Right lobe of liver (tissue), 6 donors: ENCODE measurements around the gene CRYBG1. TPM values are rescaled to one million over a fixed set of nuclear protein-coding genes. Genes with fewer than 3 reads are reported as not detected.

ENCODE experiments used
- ATAC-seq, 4 donors: fragments of 200-7000 bp; cut with Tn5 transposase; one replicate each; pipeline ENCODE4 v1.9.1; 2020; ENCODE audit warnings: mild to moderate bottlenecking in 4 of 4, moderate library complexity in 4 of 4
- DNase-seq, 3 donors: peaks; one replicate each; pipeline ENCODE4 v3.0.0-alpha.2; 2020
- H3K27ac ChIP-seq, 3 donors: fragments of 200-600 bp; one replicate each; pipeline ENCODE4 v1.8.0; 2022
- H3K27me3 ChIP-seq, 2 donors: fragments of 200-600 bp; one replicate each; pipeline ENCODE4 v1.8.0; 2022
- H3K36me3 ChIP-seq, 4 donors: fragments of 200-600 bp; sonication (generic) in 1 of 4; one replicate each; pipeline versions ENCODE4 v1.5.1 to v1.8.0; 2017 to 2022; ENCODE audit warnings: control low read depth in 1 of 4
- H3K4me1 ChIP-seq, 4 donors: fragments of 200-600 bp; sonication (generic) in 1 of 4; one replicate each; pipeline versions ENCODE4 v1.5.1 to v1.8.0; 2017 to 2022; ENCODE audit warnings: control low read depth in 1 of 4
- H3K4me3 ChIP-seq, 3 donors: fragments of 200-600 bp; one replicate each; pipeline ENCODE4 v1.8.0; 2022
- H3K9me3 ChIP-seq, 4 donors: fragments of 200-600 bp; sonication (generic) in 1 of 4; one replicate each; pipeline versions ENCODE4 v1.5.1 to v1.8.0; 2017 to 2022; ENCODE audit warnings: control low read depth in 1 of 4
- CTCF ChIP-seq, 4 donors: fragments of 200-600 bp in 3 of 4; fragments of 450-650 bp in 1 of 4; IDR thresholded peaks; one replicate each; pipeline versions ENCODE4 v1.5.1 to v1.8.0; 2016 to 2022; ENCODE audit warnings: antibody characterized with exemption in 4 of 4, mild to moderate bottlenecking in 2 of 4
- POLR2A ChIP-seq: fragments of 450-650 bp; IDR thresholded peaks from one replicate; pipeline ENCODE4 v1.6.1; 2017; ENCODE audit warnings: antibody characterized with exemption, mild to moderate bottlenecking
- WGBS: methylation state at CpG from one replicate; pipeline ENCODE4 v1.1.6; 2018; ENCODE audit warnings: low coverage, low lambda C conversion rate; ENCODE audit not compliant: insufficient coverage; ENCODE audit errors: missing lambda C conversion rate; 5-methylcytosine and 5-hydroxymethylcytosine counted together
- intact Hi-C, 2 donors: fragments of 100-400 bp; cut with DNase I; formaldehyde crosslinking; loops; one replicate each; pipeline versions ENCODE4 v1.11.2 to v1.14.1; 2022
- total RNA-seq, 6 experiments: library from RNA; depleted of rRNA in 2 of 6; stranded (reverse); fragments of >200 nt in 2 of 6; fragmentation: NEBNext Ultra II Directional in 3 of 6; extraction: Animal tissue kit (Norgen Biotek cat#: 25700) in 3 of 6; gene quantifications; one replicate each; pipeline versions ENCODE4 v1.1.0 to v1.2.4, GENCODE V29; 2016 to 2023
- donor health status: DM: no; HTN: yes; CAD: no.
- donor health status: DM: no; HTN: no; CAD: no.
- donor health status: DM: no; HTN: no; CAD: no.
- donor health status: DM: no; HTN: yes; CAD: no.
- donor health status: DM: no; HTN: yes; CAD: no.

The CRYBG1 gene
- total RNA-seq, 6 experiments from 2014 or later = 6.8 to 10.9 (median 7.9) TPM

GRCh38 chr6:106527117-106527516 lies 166.6 kb downstream of the CRYBG1 start:
- Histone ChIP-seq H3K36me3 (peaks cover 0 to 7% (median 0%) of the 10 kb centered on the region in 4 donors), H3K4me3 (no peak overlapping the region), H3K27me3 (no peaks in the 10 kb centered on the region), H3K9me3 (no peaks in the 10 kb centered on the region), H3K27ac (no peak overlapping the region), H3K4me1 (peaks cover 0 to 6% (median 2%) of the 10 kb centered on the region in 4 donors)
- WGBS = 85% methylated on average over 2 of the region's 2 CpGs
- DNase-seq (no peak), ATAC-seq (no peak)
- no peak for TF ChIP-seq CTCF (IDR thresholded peaks at IDR 0.05)
- TF ChIP-seq POLR2A = no peak
- intact Hi-C loops = no loop called here

- WGBS = 67% methylated on average over 3 of the region's 3 CpGs
- H3K27ac ChIP-seq = no peak overlapping the region
- ATAC-seq (no peak), DNase-seq (no peak)
- H3K36me3 ChIP-seq = peaks cover 0 to 7% (median 0%) of the 10 kb centered on the region in 4 donors
- peaks cover 0 to 6% (median 2%) of the 10 kb centered on the region in 4 donors for H3K4me1 ChIP-seq
- no peak overlapping the region for H3K4me3 ChIP-seq
- intact Hi-C loops = no loop called here
- no peaks in the 10 kb centered on the region for H3K27me3 ChIP-seq
- TF ChIP-seq CTCF (IDR thresholded peaks at IDR 0.05) (no peak), POLR2A (no peak)
- H3K9me3 ChIP-seq = no peaks in the 10 kb centered on the region
These were observed 167.5 kb downstream of the CRYBG1 start for GRCh38 chr6:106527979-106528378.

GRCh38 chr6:106528521-106528920 lies 168.0 kb downstream of the CRYBG1 start:
- DNase-seq = no peak
- WGBS = 88% methylated on average over 2 of the region's 2 CpGs
- Histone ChIP-seq H3K9me3 (no peaks in the 10 kb centered on the region), H3K27ac (no peak overlapping the region), H3K27me3 (no peaks in the 10 kb centered on the region), H3K4me1 (peaks cover 0 to 6% (median 2%) of the 10 kb centered on the region in 4 donors), H3K4me3 (no peak overlapping the region), H3K36me3 (peaks cover 0 to 7% (median 0%) of the 10 kb centered on the region in 4 donors)
- intact Hi-C loops = no loop called here
- no peak for TF ChIP-seq POLR2A
- no peak for TF ChIP-seq CTCF (IDR thresholded peaks at IDR 0.05)
- ATAC-seq = no peak

- ATAC-seq (peak; percentile 24 to 59 (median 40)), DNase-seq (no peak)
- H3K27ac ChIP-seq = no peak overlapping the region
- WGBS = 40% methylated on average over 3 of the region's 3 CpGs
- no peaks in the 10 kb centered on the region for H3K27me3 ChIP-seq
- TF ChIP-seq POLR2A = no peak
- no peak for TF ChIP-seq CTCF (IDR thresholded peaks at IDR 0.05)
- peaks cover 0 to 3% (median under 1%) of the 10 kb centered on the region in 4 donors for H3K4me1 ChIP-seq
- no peaks in the 10 kb centered on the region for H3K9me3 ChIP-seq
- H3K36me3 ChIP-seq = peaks cover 0 to 7% (median 0%) of the 10 kb centered on the region in 4 donors
- no peak overlapping the region for H3K4me3 ChIP-seq
- intact Hi-C loops = no loop called here
These were observed 168.9 kb downstream of the CRYBG1 start for GRCh38 chr6:106529438-106529837.

- 100% methylated on average over 1 of the region's 1 CpG for WGBS
- Histone ChIP-seq H3K27ac (no peak overlapping the region), H3K36me3 (peaks cover 0 to 7% (median 0%) of the 10 kb centered on the region in 4 donors), H3K4me1 (no peaks in the 10 kb centered on the region), H3K27me3 (no peaks in the 10 kb centered on the region), H3K4me3 (no peak overlapping the region), H3K9me3 (no peaks in the 10 kb centered on the region)
- DNase-seq (no peak), ATAC-seq (no peak)
- TF ChIP-seq CTCF (IDR thresholded peaks at IDR 0.05) (no peak), POLR2A (no peak)
- intact Hi-C loops = no loop called here
These were observed 169.5 kb downstream of the CRYBG1 start for GRCh38 chr6:106530026-106530425.
